ENCODE data around the gene SPEF1.

SPEF1 gene

DNA sequence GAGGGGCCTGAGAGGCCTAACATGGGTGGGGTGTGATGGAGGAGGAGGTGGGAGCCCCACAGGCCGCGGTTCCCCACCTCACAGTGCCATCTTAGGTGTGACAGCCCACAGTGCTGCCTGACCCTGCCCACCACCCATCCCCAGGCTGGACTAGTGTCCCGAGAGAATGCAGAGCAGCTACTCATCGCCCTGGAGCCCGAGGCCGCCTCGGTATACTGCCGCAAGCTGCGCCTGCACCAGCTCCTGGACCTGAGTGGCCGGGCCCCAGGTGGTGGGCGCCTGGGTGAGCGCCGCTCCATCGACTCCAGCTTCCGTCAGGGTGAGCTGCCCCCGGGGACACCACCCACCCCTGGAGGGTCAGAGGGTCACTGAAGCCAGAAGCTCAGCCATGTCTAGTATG is 33.2 kb downstream of the SPEF1 start:
- no peak for DNase-seq (ENCODE audit: low read depth)

DNA sequence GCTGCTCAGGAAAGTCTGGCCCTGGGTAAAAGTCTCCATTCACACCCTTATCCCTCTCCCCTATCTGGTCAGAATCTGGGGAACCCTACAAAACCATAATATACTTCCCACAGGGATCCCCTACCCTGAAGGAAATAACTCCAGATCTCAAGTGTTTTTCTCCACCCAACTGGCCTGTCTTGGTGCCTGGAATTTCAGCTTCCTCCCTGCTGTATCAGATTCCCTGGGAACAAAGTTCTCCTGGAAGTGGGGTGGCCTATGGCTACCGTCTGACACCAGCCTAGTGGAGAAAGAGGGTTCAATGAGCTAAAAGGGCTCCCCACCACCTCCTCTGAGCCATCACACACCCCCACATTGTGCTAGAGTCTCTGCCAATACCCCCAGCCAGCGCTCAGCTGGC is 33.8 kb downstream of the SPEF1 start:
- DNase-seq (ENCODE audit: low read depth), result no peak

- no peak for DNase-seq (ENCODE audit: low read depth)
These were observed 35.5 kb downstream of the SPEF1 start for GRCh38 chr20:3745686-3746173.

DNA sequence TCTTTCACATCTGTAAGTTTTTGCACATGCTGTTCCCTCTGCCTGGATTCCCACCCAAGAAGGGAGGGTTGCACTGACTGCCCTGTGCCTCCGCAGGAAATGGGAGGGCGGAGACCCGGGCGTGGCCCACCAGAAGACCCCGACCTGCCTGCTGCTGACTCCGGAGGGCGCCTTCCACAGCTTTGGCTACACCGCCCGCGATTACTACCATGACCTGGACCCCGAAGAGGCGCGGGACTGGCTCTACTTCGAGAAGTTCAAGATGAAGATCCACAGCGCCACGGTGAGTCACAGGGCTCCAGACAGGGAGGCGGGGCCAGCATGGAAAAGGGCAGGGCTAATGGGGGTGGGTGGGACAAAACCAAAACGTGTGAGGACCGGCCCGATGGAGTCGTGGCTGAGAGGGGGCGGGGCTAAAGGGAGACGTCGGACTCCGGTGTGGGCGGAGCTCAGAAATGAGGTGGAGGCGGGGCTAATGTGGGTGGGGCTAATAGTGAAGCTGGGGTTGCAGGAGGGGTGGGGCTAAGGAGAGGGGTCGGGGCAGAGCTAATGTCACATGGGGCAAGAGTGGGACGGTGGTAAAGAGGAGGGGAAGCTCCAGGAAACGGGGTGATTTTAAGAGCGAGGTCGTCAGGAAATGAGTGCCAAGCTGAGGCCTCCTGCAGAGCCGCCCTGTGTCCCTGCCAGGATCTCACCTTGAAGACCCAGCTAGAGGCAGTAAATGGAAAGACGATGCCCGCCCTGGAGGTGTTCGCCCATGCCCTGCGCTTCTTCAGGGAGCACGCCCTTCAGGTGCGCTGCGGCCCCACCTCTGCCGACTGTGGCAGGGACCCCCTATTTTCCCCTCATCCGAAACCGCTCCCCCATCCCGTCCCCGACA is 36.2 kb downstream of the SPEF1 start:
- peak; percentile 35 for DNase-seq (ENCODE audit: low read depth)

GRCh38 chr20:3744037-3744436 is 37.2 kb downstream of the SPEF1 start:
- no peak for DNase-seq (ENCODE audit: low read depth)

DNA sequence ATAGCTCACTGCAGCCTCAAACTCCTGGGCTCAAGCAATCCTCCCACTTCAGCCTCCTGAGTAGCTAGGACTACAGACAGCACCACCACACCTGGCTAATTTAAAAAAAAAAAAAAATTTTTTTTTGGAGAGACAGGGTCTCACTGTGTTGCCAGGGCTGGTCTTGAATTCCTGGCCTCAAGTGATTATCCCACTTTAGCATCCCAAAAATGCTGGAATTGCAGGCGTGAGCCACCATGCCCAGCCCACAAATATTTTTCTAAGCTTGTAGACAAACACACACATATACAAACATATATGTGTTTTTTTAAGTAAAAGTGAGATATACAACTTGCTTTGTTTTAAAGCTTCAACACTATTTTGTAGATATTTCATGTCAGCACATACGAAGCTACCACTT is 38.0 kb downstream of the SPEF1 start:
- no peak for DNase-seq (ENCODE audit: low read depth)

DNA sequence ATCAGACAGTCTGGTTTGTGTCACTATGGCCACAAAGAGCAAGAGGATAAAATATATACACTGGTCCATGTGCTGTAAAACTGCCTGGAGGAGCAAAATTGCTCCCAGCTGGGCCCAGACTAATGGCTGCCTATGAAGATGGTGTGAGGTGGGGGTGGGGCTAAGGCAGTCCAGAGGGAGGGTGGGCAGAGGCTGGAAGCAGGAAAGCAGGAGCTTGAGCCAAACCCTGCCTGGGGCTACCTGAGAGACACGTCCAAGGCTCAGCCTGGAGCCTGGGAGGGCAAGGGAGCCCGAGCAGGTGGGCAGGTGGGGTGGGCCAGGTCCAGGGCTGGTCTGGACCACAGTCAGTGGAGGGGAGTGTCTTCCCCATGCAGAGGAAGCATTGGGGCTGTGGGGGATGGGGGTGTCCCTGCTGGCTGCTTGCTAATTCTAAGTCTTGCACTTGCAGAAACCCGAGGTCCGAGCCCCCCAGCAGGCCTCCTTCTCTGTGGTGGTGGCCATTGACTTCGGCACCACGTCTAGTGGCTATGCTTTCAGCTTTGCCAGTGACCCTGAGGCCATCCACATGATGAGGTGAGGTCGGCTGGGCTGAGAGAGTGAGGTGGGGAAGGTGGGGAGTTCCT is 39.3 kb downstream of the SPEF1 start:
- no peak for DNase-seq (ENCODE audit: low read depth)

DNA sequence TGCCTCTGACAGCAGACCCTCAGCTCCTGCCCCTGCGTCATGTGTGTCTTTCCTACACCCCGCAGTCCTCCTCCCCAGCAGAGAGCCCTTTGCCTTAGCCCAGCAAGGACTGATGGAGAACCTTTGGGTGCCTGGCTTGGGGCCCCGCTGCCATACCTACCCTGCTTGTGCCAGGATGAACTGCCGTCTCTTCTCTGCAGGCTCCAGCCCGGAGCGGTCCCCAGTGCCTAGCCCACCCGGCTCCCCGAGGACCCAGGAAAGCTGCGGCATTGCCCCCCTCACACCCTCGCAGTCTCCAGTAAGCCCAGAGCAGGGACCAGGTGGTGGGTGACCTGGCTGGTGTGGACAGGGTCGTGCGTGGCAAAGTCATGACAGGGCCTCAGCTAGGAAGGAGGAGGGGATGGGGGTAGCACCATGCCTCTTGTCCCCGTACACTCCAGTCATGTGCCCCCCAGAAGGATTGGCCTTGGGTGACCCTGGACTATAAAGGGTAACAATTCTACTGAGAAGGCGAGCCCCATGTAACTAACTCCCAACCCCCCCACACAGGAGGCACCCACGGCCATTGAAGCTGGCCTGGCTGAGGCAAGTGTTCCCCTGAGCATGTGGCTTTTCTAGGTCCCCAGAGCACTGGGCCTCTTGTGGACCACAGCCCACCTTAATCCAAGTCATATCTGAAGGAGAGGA is 40.5 kb downstream of the SPEF1 start:
- DNase-seq (ENCODE audit: low read depth), result no peak

- DNase-seq (ENCODE audit: low read depth), result no peak
These were observed 41.3 kb downstream of the SPEF1 start for GRCh38 chr20:3739926-3740451.

GRCh38 chr20:3739054-3739925 is 42.0 kb downstream of the SPEF1 start:
- no peak for DNase-seq (ENCODE audit: low read depth)

DNA sequence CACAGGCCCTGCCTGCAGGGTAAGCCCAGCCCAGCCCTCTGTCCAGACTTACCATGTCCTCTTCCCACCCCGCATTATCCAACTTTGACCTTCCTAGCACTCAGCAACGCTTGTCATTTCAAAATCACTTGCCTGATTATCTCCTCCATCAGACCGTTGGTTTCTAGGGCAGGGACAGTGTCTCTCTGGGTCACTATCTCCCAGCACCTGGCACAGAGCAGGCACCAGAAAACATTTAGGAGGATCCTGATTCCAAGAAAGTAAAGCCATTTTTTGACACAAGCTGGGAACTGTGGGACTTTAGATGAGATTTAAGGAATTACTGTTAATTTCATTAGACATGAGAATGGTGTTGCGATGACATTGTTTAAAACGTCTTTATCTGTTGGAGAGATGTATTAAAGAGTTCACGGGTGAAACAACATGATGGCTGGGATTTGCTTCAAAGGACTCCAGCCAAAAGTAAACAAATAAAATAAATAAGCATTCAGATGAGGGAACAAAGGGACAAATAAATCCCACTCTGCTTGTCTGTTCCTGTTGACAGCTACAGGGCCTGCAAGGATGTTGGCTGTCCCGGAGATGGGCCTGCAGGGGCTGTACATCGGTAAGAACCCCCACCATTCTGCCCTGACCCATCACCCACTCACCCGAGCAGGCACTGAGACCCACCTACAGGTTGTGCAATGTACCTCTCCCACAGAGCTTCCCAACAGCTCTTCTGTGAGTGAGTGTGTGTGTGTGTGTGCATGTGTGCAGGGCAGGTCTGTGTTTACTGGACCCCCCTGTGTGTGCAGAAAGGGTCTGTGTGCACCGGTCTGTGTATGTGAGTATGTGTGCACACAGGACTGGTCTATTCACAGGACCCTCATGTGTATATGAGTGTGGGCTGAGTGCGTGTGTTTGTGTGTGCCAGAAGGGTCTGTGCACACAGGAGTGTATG is 42.9 kb downstream of the SPEF1 start:
- no peak for DNase-seq (ENCODE audit: low read depth)

GRCh38 chr20:3735768-3736167 is 45.5 kb downstream of the SPEF1 start:
- DNase-seq (ENCODE audit: low read depth), result no peak

DNA sequence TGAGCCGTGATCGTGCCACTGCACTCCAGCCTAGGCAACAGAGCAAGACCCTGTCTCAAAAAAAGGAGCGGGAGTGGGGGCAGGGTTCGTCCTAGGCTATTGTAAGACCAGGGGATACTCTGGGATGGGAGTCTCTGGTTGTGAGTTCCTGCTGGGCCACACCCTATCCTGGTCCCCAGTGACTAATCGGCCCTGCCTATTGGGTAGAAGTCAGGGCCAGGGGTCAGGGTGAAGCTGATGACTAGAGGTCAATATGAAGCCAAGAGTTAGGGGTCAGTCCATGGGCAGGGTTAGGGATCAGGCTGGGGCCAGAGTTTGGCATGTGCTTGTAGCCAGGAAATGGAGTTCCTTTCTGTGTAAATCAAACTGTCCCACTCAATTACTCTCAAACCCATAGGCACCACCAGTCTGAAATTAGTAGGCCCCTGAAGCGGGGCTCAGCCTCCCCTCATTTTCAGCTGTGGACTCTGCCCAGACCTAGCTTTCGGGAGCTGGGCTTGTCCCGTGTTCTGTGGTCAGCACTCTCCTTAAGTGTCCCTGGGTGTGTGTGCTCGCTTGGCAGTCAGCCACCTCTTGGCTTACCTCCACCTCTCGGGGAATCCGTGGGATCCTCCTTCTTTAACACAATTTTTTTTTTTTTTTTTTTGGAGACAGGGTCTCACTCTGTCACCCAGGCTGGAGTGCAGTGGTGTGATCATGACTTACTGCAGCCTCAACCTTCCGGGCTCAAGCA is 47.0 kb downstream of the SPEF1 start:
- DNase-seq (ENCODE audit: low read depth), result no peak

- no peak for DNase-seq (ENCODE audit: low read depth)
These were observed 47.9 kb downstream of the SPEF1 start for GRCh38 chr20:3733119-3733995.

GRCh38 chr20:3732327-3733118 is 48.7 kb downstream of the SPEF1 start, which contains the start of gene HSPA12B:
HSPA12B (plus strand) TSS chr20:3732685; CDS start chr20:3738675, 5,990 bp downstream.
- no peak for DNase-seq (ENCODE audit: low read depth)

GRCh38 chr20:3731944-3732326 is 49.3 kb downstream of the SPEF1 start:
- DNase-seq (ENCODE audit: low read depth), result no peak

DNA sequence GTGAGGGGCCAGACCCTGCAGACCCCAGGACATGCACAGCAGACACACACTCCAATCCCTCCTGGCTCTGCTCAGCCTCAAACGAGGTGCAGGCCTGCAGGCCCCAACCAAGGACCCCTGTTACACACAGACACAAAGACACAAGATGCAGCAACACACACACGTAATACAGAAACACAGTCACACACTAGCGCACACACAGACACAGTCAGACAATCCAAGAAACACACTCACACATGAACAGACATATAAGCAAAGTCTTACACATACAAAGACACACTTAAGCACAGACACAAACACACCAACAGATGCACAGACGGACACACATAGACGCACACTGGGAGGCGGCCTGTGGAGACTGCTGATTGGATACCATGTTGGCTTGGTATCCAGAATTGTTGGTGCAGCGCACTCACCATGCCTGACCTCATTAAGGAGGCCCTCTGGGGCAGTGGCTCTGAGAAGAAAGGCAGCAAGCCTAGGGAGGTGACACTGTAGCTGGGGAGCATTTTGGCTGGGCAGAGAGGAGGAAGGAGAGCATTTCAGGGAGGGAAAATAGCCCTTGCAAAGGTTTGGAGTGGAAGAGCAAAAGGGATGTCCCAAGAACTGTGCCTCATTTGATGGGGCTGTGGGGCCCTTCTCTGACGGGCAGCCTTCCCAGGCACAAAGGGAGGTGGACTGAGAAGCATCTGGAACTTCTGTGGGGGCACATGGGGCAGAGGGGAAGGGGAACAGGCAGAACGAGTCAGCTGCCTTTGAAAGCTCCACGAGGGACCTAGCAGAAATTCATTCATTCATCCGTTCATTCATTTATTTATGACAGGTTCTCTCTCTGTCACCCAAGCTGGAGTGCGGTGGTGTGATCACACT is 50.2 kb downstream of the SPEF1 start:
- DNase-seq (ENCODE audit: low read depth), result no peak
